Gastrocnemius medialis (tissue), 4 donors: ENCODE data around the gene SPSB1.

Source experiments
- POLR2A ChIP-seq, 2 donors: fragments of 450-650 bp; IDR thresholded peaks; one replicate each; pipeline ENCODE4 v1.6.1; 2017; ENCODE audit warnings: antibody characterized with exemption in 2 of 2, mild to moderate bottlenecking in 2 of 2, moderate library complexity in 2 of 2
- TF ChIP-seq, protein P1 (sequence below), 5 experiments: fragments of 450-650 bp in 3 of 5; fragments of 200-600 bp in 2 of 5; sonication (generic) in 2 of 5; IDR thresholded peaks in 4 of 5; conservative IDR thresholded peaks in 1 of 5; 1 replicate in 4 of 5; 2 replicates in 1 of 5; pipeline ENCODE4 v1.5.1; 2016 to 2019; ENCODE audit warnings: antibody characterized with exemption in 5 of 5, mild to moderate bottlenecking in 3 of 5, moderate library complexity in 3 of 5

GRCh38 chr1:9297831-9298230 is 5.1 kb downstream of the SPSB1 start:
- TF ChIP-seq, protein P1, sequence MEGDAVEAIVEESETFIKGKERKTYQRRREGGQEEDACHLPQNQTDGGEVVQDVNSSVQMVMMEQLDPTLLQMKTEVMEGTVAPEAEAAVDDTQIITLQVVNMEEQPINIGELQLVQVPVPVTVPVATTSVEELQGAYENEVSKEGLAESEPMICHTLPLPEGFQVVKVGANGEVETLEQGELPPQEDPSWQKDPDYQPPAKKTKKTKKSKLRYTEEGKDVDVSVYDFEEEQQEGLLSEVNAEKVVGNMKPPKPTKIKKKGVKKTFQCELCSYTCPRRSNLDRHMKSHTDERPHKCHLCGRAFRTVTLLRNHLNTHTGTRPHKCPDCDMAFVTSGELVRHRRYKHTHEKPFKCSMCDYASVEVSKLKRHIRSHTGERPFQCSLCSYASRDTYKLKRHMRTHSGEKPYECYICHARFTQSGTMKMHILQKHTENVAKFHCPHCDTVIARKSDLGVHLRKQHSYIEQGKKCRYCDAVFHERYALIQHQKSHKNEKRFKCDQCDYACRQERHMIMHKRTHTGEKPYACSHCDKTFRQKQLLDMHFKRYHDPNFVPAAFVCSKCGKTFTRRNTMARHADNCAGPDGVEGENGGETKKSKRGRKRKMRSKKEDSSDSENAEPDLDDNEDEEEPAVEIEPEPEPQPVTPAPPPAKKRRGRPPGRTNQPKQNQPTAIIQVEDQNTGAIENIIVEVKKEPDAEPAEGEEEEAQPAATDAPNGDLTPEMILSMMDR (IDR thresholded peaks at IDR 0.05 in 4 of 5, conservative IDR thresholded peaks at IDR 0.05 in 1 of 5) = no peak
- no peak for TF ChIP-seq POLR2A (IDR thresholded peaks at IDR 0.05)
